GM23338 (cell line): Measurements from ENCODE around the gene AMFR. TPM values are rescaled to one million over a fixed set of nuclear protein-coding genes. Genes with fewer than 3 reads are reported as not detected.

ENCODE experiments used
- ATAC-seq: fragments of 200-7000 bp; cut with Tn5 transposase; 3 replicates; pipeline ENCODE4 v1.9.1; 2020
- DNase-seq: peaks from one replicate; pipeline ENCODE4 v3.0.0-alpha.2; 2015; ENCODE audit warnings: low spot score
- H2AFZ ChIP-seq: fragments of 200-600 bp; sonication (generic); 2 replicates; pipeline ENCODE4 v1.8.0; 2016; ENCODE audit warnings: antibody characterized with exemption, mild to moderate bottlenecking, moderate library complexity
- H3F3A ChIP-seq: fragments of 200-600 bp; sonication (generic); replicated peaks from 2 replicates; pipeline ENCODE4 v1.8.0; 2017; ENCODE audit warnings: antibody characterized with exemption, mixed run types, low read depth
- H3K27ac ChIP-seq: fragments of 200-600 bp; sonication (generic); 2 replicates; pipeline ENCODE4 v1.6.1; 2016; ENCODE audit warnings: low read depth
- H3K27me3 ChIP-seq: fragments of 200-600 bp; sonication (generic); 2 replicates; pipeline ENCODE4 v1.8.0; 2016; ENCODE audit warnings: mild to moderate bottlenecking, mixed run types, moderate library complexity; ENCODE audit not compliant: insufficient read depth
- H3K36me3 ChIP-seq: fragments of 200-600 bp; sonication (generic); 2 replicates; pipeline ENCODE4 v1.8.0; 2016; ENCODE audit warnings: mild to moderate bottlenecking; ENCODE audit not compliant: insufficient read depth
- H3K4me1 ChIP-seq: fragments of 200-600 bp; sonication (generic); 2 replicates; pipeline ENCODE4 v1.8.0; 2016; ENCODE audit warnings: mild to moderate bottlenecking, moderate library complexity; ENCODE audit not compliant: insufficient read depth
- H3K4me2 ChIP-seq: fragments of 200-600 bp; sonication (generic); 2 replicates; pipeline ENCODE4 v1.7.1; 2017; ENCODE audit warnings: mixed run types
- H3K4me3 ChIP-seq: fragments of 200-600 bp; sonication (generic); 2 replicates; pipeline ENCODE4 v1.6.1; 2016; ENCODE audit warnings: mixed run types
- H3K79me2 ChIP-seq: fragments of 200-600 bp; sonication (generic); replicated peaks from 2 replicates; pipeline ENCODE4 v1.8.0; 2017; ENCODE audit warnings: mild to moderate bottlenecking; ENCODE audit not compliant: insufficient read depth
- H3K9me2 ChIP-seq: fragments of 200-600 bp; sonication (generic); 2 replicates; pipeline ENCODE4 v1.8.0; 2017; ENCODE audit not compliant: insufficient read depth
- H4K20me1 ChIP-seq: fragments of 200-600 bp; sonication (generic); replicated peaks from 2 replicates; pipeline ENCODE4 v1.8.0; 2017; ENCODE audit warnings: mild to moderate bottlenecking; ENCODE audit not compliant: insufficient read depth
- H3K27ac Mint-ChIP-seq: 2 replicates; pipeline ENCODE4 v1.8.0; 2020; ENCODE audit warnings: inconsistent platforms, mild to moderate bottlenecking, moderate library complexity, mixed read lengths
- H3K27me3 Mint-ChIP-seq: 3 replicates; pipeline ENCODE4 v1.8.0; 2022; ENCODE audit warnings: low read depth, mild to moderate bottlenecking, moderate library complexity, mixed read lengths, inconsistent platforms; ENCODE audit not compliant: insufficient read depth, poor library complexity
- H3K36me3 Mint-ChIP-seq: 3 replicates; pipeline ENCODE4 v1.8.0; 2021; ENCODE audit warnings: low read depth, mild to moderate bottlenecking, inconsistent platforms, moderate library complexity, mixed read lengths
- H3K4me1 Mint-ChIP-seq: 3 replicates; pipeline ENCODE4 v1.8.0; 2020; ENCODE audit warnings: mild to moderate bottlenecking, inconsistent platforms, mixed read lengths
- H3K4me3 Mint-ChIP-seq: 3 replicates; pipeline ENCODE4 v1.8.0; 2021; ENCODE audit warnings: moderate library complexity, mild to moderate bottlenecking, inconsistent platforms, mixed read lengths
- H3K9me3 Mint-ChIP-seq: 3 replicates; pipeline ENCODE4 v1.8.0; 2020; ENCODE audit warnings: moderate library complexity, mild to moderate bottlenecking, inconsistent platforms, mixed read lengths
- CREB1 ChIP-seq: fragments of 250-450 bp; sonication (Bioruptor Pico); IDR thresholded peaks from 2 replicates; pipeline ENCODE4 v1.5.0; 2020; ENCODE audit warnings: low read depth, mild to moderate bottlenecking, moderate library complexity
- CTCF ChIP-seq, 2 experiments: fragments of 200-600 bp in 1 of 2; sonication (generic) in 1 of 2; conservative IDR thresholded peaks; 2 replicates each; pipeline versions ENCODE4 v1.5.1 to v1.6.1; 2016 to 2017; ENCODE audit warnings: antibody characterized with exemption in 2 of 2, low read depth in 2 of 2, mild to moderate bottlenecking in 2 of 2, moderate library complexity in 1 of 2
- EZH2 ChIP-seq: fragments of 200-600 bp; sonication (generic); IDR thresholded peaks from one replicate; pipeline ENCODE4 v1.8.0; 2017; ENCODE audit warnings: antibody characterized with exemption, mild to moderate bottlenecking, low read depth; ENCODE audit not compliant: unreplicated experiment
- EZH2phosphoT487 ChIP-seq: fragments of 200-600 bp; sonication (generic); IDR thresholded peaks from one replicate; pipeline ENCODE4 v1.8.1; 2018; ENCODE audit warnings: antibody characterized with exemption; ENCODE audit not compliant: unreplicated experiment
- JUNB ChIP-seq: IDR thresholded peaks from one replicate; pipeline ENCODE4 v1.6.1; 2016; ENCODE audit warnings: antibody characterized with exemption; ENCODE audit not compliant: unreplicated experiment
- NANOG ChIP-seq: IDR thresholded peaks from 2 replicates; pipeline ENCODE4 v1.6.1; 2016; ENCODE audit warnings: antibody characterized with exemption, borderline replicate concordance
- POLR2AphosphoS5 ChIP-seq: IDR thresholded peaks from 2 replicates; pipeline ENCODE4 v1.6.1; 2016; ENCODE audit warnings: antibody characterized with exemption, low read depth
- REST ChIP-seq: IDR thresholded peaks from one replicate; pipeline ENCODE4 v1.6.1; 2018; ENCODE audit warnings: antibody characterized with exemption; ENCODE audit not compliant: unreplicated experiment
- STAT1 ChIP-seq: IDR thresholded peaks from one replicate; pipeline ENCODE4 v1.6.1; 2016; ENCODE audit warnings: antibody characterized with exemption; ENCODE audit not compliant: unreplicated experiment
- ZNF114 ChIP-seq: fragments of 250-450 bp; sonication (Bioruptor Pico); IDR thresholded peaks from 2 replicates; pipeline ENCODE4 v1.5.0; 2020; ENCODE audit warnings: mild to moderate bottlenecking, moderate library complexity
- ZNF331 ChIP-seq: fragments of 250-450 bp; sonication (Bioruptor Pico); IDR thresholded peaks from 2 replicates; pipeline ENCODE4 v1.5.0; 2020; ENCODE audit warnings: low read depth, mild to moderate bottlenecking, moderate library complexity
- polyA plus RNA-seq: library from polyadenylated mRNA; unstranded; fragments of >200 nt; fragmentation: Nextera tagmentation; extraction: Ambion mirVana; gene quantifications from 2 replicates; pipeline ENCODE4 v1.2.1, GENCODE V29; 2016
- total RNA-seq: library from RNA; depleted of rRNA; stranded (reverse); fragments of >200 nt; shearing (Covaris generic); gene quantifications from 2 replicates; pipeline ENCODE4 v1.2.3, GENCODE V29; 2014
- TF ChIP-seq, protein P1 (sequence below): IDR thresholded peaks from 2 replicates; pipeline ENCODE4 v1.6.1; 2016; ENCODE audit warnings: antibody characterized with exemption
- TF ChIP-seq, protein P2 (sequence below): fragments of 250-450 bp; sonication (Bioruptor Pico); IDR thresholded peaks from 2 replicates; pipeline ENCODE4 v1.5.0; 2020; ENCODE audit warnings: mild to moderate bottlenecking, moderate library complexity

The AMFR gene
- total and polyA plus RNA-seq, 2 experiments from 2014 or later: 9.0 to 41.1 TPM

DNA sequence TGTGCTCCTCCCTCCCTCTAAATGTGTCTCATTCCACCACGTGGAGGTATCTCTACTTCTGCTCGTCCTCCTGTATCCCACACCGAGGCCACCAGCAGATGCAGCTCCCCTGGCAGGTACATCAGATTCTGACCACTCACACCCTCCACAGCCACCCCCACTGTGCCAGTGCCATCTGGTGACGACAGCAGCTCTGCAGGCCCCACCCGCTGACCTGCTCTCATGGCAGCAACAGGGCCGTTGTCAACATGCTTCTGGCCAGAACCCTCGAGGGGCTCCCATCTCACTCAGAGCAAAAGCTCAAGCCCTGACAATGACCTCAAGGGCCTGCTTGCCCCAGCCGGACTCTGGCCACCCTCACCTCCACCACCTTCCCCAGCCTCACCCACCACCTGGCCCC, 93.4 kb downstream of the AMFR start (continued):
- no peak for TF ChIP-seq REST
- no peak for TF ChIP-seq CTCF (conservative IDR thresholded peaks at IDR 0.05; ENCODE audit: low read depth in 2 of 2)
- TF ChIP-seq ZNF331: no peak

DNA sequence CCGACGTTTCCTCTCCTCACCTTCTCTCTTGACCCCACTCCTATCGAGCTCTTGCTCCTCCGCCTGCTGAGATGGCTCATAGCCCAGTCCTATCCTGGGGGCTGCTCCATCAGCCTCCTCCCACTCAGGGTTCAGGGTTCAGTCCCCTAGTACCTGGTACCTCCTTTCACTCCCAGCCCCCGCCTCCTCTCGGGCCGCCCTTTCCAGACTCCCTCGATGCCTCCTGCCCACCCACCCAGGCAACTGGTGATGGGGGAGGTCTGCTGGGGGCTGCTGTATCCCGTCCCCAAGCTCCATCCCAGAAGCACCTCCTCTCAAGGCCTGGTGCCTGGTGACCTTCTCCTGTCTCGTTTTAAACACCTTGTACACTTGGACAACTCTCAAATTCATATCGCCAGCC, 93.9 kb downstream of the AMFR start:
- no peaks in the 10 kb centered on the region for H3K4me1 Mint-ChIP-seq
- Histone ChIP-seq H3K27me3 (no peaks in the 10 kb centered on the region), H3K4me3 (no peak overlapping the region), H2AFZ (no peak overlapping the region), H3K36me3 (no peaks in the 10 kb centered on the region), H3K4me1 (no peaks in the 10 kb centered on the region), H3K4me2 (no peak overlapping the region), H3K9me2 (no peaks in the 10 kb centered on the region), H3K27ac (no peak overlapping the region), H3K79me2 (no peaks in the 10 kb centered on the region), H4K20me1 (no peaks in the 10 kb centered on the region), H3F3A (no peaks in the 10 kb centered on the region)
- no peak for DNase-seq
- peaks cover 3% of the 10 kb centered on the region; the same call in 1 of the 3 replicates for H3K36me3 Mint-ChIP-seq
- no peak overlapping the region for H3K4me3 Mint-ChIP-seq
- no peak for ATAC-seq
- H3K27me3 Mint-ChIP-seq: peaks cover 8% of the 10 kb centered on the region
- TF ChIP-seq NANOG (no peak), CREB1 (CRISPR knock-in tag) (no peak), EZH2phosphoT487 (no peak), EZH2 (no peak), ZNF114 (CRISPR knock-in tag) (no peak), JUNB (no peak), STAT1 (no peak), POLR2AphosphoS5 (no peak)
- TF ChIP-seq, protein P1, sequence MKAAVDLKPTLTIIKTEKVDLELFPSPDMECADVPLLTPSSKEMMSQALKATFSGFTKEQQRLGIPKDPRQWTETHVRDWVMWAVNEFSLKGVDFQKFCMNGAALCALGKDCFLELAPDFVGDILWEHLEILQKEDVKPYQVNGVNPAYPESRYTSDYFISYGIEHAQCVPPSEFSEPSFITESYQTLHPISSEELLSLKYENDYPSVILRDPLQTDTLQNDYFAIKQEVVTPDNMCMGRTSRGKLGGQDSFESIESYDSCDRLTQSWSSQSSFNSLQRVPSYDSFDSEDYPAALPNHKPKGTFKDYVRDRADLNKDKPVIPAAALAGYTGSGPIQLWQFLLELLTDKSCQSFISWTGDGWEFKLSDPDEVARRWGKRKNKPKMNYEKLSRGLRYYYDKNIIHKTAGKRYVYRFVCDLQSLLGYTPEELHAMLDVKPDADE: no peak
- TF ChIP-seq, protein P2, sequence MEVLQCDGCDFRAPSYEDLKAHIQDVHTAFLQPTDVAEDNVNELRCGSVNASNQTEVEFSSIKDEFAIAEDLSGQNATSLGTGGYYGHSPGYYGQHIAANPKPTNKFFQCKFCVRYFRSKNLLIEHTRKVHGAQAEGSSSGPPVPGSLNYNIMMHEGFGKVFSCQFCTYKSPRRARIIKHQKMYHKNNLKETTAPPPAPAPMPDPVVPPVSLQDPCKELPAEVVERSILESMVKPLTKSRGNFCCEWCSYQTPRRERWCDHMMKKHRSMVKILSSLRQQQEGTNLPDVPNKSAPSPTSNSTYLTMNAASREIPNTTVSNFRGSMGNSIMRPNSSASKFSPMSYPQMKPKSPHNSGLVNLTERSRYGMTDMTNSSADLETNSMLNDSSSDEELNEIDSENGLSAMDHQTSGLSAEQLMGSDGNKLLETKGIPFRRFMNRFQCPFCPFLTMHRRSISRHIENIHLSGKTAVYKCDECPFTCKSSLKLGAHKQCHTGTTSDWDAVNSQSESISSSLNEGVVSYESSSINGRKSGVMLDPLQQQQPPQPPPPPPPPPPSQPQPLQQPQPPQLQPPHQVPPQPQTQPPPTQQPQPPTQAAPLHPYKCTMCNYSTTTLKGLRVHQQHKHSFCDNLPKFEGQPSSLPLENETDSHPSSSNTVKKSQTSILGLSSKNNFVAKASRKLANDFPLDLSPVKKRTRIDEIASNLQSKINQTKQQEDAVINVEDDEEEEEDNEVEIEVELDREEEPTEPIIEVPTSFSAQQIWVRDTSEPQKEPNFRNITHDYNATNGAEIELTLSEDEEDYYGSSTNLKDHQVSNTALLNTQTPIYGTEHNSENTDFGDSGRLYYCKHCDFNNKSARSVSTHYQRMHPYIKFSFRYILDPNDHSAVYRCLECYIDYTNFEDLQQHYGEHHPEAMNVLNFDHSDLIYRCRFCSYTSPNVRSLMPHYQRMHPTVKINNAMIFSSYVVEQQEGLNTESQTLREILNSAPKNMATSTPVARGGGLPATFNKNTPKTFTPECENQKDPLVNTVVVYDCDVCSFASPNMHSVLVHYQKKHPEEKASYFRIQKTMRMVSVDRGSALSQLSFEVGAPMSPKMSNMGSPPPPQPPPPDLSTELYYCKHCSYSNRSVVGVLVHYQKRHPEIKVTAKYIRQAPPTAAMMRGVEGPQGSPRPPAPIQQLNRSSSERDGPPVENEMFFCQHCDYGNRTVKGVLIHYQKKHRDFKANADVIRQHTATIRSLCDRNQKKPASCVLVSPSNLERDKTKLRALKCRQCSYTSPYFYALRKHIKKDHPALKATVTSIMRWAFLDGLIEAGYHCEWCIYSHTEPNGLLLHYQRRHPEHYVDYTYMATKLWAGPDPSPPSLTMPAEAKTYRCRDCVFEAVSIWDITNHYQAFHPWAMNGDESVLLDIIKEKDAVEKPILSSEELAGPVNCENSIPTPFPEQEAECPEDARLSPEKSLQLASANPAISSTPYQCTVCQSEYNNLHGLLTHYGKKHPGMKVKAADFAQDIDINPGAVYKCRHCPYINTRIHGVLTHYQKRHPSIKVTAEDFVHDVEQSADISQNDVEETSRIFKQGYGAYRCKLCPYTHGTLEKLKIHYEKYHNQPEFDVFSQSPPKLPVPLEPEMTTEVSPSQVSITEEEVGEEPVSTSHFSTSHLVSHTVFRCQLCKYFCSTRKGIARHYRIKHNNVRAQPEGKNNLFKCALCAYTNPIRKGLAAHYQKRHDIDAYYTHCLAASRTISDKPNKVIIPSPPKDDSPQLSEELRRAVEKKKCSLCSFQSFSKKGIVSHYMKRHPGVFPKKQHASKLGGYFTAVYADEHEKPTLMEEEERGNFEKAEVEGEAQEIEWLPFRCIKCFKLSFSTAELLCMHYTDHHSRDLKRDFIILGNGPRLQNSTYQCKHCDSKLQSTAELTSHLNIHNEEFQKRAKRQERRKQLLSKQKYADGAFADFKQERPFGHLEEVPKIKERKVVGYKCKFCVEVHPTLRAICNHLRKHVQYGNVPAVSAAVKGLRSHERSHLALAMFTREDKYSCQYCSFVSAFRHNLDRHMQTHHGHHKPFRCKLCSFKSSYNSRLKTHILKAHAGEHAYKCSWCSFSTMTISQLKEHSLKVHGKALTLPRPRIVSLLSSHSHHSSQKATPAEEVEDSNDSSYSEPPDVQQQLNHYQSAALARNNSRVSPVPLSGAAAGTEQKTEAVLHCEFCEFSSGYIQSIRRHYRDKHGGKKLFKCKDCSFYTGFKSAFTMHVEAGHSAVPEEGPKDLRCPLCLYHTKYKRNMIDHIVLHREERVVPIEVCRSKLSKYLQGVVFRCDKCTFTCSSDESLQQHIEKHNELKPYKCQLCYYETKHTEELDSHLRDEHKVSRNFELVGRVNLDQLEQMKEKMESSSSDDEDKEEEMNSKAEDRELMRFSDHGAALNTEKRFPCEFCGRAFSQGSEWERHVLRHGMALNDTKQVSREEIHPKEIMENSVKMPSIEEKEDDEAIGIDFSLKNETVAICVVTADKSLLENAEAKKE (CRISPR knock-in tag): no peak
- H3K27ac Mint-ChIP-seq: 0 out of 2 replicates have a peak overlapping the region, but pooled peaks have one; percentile 17
- H3K9me3 Mint-ChIP-seq: no peaks in the 10 kb centered on the region
